Endothelial cell (in vitro differentiated cells): ENCODE data around the gene ANTXR1. TPM values are rescaled to one million over a fixed set of nuclear protein-coding genes. Genes with fewer than 3 reads are reported as not detected.

Experiments
- DNase-seq: peaks from one replicate; pipeline ENCODE4 v3.0.0; 2021; ENCODE audit warnings: low spot score
- H3K27ac Mint-ChIP-seq: one replicate; pipeline ENCODE4 v1.8.0; 2021; ENCODE audit warnings: mixed read lengths, inconsistent platforms; ENCODE audit not compliant: unreplicated experiment
- H3K27me3 Mint-ChIP-seq: one replicate; pipeline ENCODE4 v1.8.0; 2021; ENCODE audit warnings: mild to moderate bottlenecking, moderate library complexity, mixed read lengths, inconsistent platforms; ENCODE audit not compliant: unreplicated experiment
- H3K36me3 Mint-ChIP-seq: one replicate; pipeline ENCODE4 v1.8.0; 2021; ENCODE audit warnings: mild to moderate bottlenecking, low read depth, mixed read lengths, inconsistent platforms; ENCODE audit not compliant: unreplicated experiment
- H3K4me1 Mint-ChIP-seq: one replicate; pipeline ENCODE4 v1.8.0; 2021; ENCODE audit warnings: mild to moderate bottlenecking, mixed read lengths, inconsistent platforms; ENCODE audit not compliant: unreplicated experiment
- H3K4me3 Mint-ChIP-seq: one replicate; pipeline ENCODE4 v1.8.0; 2021; ENCODE audit warnings: mild to moderate bottlenecking, mixed read lengths, inconsistent platforms; ENCODE audit not compliant: unreplicated experiment
- H3K9me3 Mint-ChIP-seq: one replicate; pipeline ENCODE4 v1.8.0; 2021; ENCODE audit warnings: mixed read lengths, inconsistent platforms; ENCODE audit not compliant: unreplicated experiment
- CTCF ChIP-seq: fragments of 200-600 bp; sonication (generic); IDR thresholded peaks from one replicate; pipeline ENCODE4 v1.5.0; 2021; ENCODE audit warnings: antibody characterized with exemption; ENCODE audit not compliant: unreplicated experiment
- total RNA-seq: library from RNA; stranded (reverse); fragmentation: NEBNext Ultra II Directional; extraction: Animal tissue kit (Norgen Biotek cat#: 25700); gene quantifications from one replicate; pipeline ENCODE4 v1.2.1, GENCODE V29; 2021; ENCODE audit not compliant: unreplicated experiment

Gene ANTXR1
- total RNA-seq, 1 donor from 2014 or later = 7.5 TPM

GRCh38 chr2:69077252-69077950 lies 64.4 kb downstream of the ANTXR1 start:
- Mint-ChIP-seq H3K27me3 (no peaks in the 10 kb centered on the region), H3K4me3 (no peak overlapping the region), H3K36me3 (no peaks in the 10 kb centered on the region), H3K9me3 (no peaks in the 10 kb centered on the region), H3K27ac (no peak overlapping the region), H3K4me1 (peaks cover 2% of the 10 kb centered on the region)
- TF ChIP-seq CTCF = no peak
- DNase-seq = no peak

DNA sequence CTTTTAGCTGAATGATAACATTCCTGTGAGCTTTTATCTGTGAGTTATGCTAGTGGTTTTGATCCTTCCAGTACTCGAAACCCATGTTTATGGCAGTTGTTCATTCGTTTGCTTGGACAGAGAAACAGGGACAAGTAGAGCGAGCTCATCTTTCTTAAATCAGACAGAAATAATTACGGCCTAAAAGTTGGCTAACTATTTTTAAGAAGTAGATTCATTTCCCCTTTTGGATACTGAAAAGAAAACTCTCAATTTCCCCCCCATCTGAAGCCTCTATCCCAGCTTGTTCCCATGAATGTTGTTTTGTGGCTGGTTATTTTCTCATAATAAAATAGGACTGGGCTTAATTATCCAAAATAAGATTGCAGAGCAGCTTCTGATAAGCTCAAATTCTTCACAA lies 67.1 kb downstream of the ANTXR1 start:
- H3K27me3 Mint-ChIP-seq = no peaks in the 10 kb centered on the region
- no peak overlapping the region for H3K27ac Mint-ChIP-seq
- H3K4me1 Mint-ChIP-seq = peaks cover 6% of the 10 kb centered on the region
- H3K9me3 Mint-ChIP-seq = no peaks in the 10 kb centered on the region
- H3K36me3 Mint-ChIP-seq = no peaks in the 10 kb centered on the region
- no peak for TF ChIP-seq CTCF
- no peak for DNase-seq
- no peak overlapping the region for H3K4me3 Mint-ChIP-seq

- Mint-ChIP-seq H3K36me3 (no peaks in the 10 kb centered on the region), H3K27ac (no peak overlapping the region), H3K9me3 (no peaks in the 10 kb centered on the region), H3K4me3 (no peak overlapping the region), H3K4me1 (peaks cover 6% of the 10 kb centered on the region), H3K27me3 (no peaks in the 10 kb centered on the region)
- DNase-seq = no peak
- no peak for TF ChIP-seq CTCF
Observed at GRCh38 chr2:69081001-69081580, 68.1 kb downstream of the ANTXR1 start.

DNA sequence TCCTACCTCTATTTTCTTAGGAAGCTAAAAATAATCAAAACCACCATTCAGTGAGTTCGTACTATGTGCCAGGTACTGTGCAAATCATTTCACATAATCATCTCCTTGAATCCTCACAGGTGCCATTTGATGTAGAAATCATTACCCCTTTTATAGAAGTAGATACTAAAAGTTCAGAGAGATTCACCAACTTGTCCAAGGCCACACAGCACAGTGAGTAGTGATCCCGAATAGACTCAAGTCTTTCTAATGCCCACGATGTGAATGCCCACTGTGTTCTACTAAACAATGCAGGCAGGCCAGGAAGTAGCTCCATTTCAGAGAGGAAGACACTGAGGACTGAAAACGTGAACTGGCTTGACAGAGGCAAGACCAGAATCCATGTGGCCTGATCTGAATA lies 68.8 kb downstream of the ANTXR1 start:
- H3K4me1 Mint-ChIP-seq = peaks cover 6% of the 10 kb centered on the region
- DNase-seq = no peak
- H3K27ac Mint-ChIP-seq = no peak overlapping the region
- no peak for TF ChIP-seq CTCF
- H3K9me3 Mint-ChIP-seq = no peaks in the 10 kb centered on the region
- no peaks in the 10 kb centered on the region for H3K36me3 Mint-ChIP-seq
- no peaks in the 10 kb centered on the region for H3K27me3 Mint-ChIP-seq
- no peak overlapping the region for H3K4me3 Mint-ChIP-seq

GRCh38 chr2:69082430-69082997 lies 69.5 kb downstream of the ANTXR1 start:
- H3K27me3 Mint-ChIP-seq = peaks cover under 1% of the 10 kb centered on the region
- TF ChIP-seq CTCF = no peak
- no peak overlapping the region for H3K27ac Mint-ChIP-seq
- no peak for DNase-seq
- H3K4me1 Mint-ChIP-seq = peaks cover 6% of the 10 kb centered on the region
- no peak overlapping the region for H3K4me3 Mint-ChIP-seq
- H3K36me3 Mint-ChIP-seq = no peaks in the 10 kb centered on the region
- no peaks in the 10 kb centered on the region for H3K9me3 Mint-ChIP-seq
